Activated CD4-positive, alpha-beta T cell treated with anti-CD3 and anti-CD28 coated beads, Interleukin-2, Interleukin-6, amounts not matched to agents 100 ng/mL and 50 ng/mL, durations not matched to agents 16 hours and 8 hours (primary cell): Measurements from ENCODE around the gene IQCN.

ENCODE experiments used
- DNase-seq: peaks from one replicate; pipeline ENCODE4 v3.0.0-alpha.2; 2020

IQCN gene

DNA sequence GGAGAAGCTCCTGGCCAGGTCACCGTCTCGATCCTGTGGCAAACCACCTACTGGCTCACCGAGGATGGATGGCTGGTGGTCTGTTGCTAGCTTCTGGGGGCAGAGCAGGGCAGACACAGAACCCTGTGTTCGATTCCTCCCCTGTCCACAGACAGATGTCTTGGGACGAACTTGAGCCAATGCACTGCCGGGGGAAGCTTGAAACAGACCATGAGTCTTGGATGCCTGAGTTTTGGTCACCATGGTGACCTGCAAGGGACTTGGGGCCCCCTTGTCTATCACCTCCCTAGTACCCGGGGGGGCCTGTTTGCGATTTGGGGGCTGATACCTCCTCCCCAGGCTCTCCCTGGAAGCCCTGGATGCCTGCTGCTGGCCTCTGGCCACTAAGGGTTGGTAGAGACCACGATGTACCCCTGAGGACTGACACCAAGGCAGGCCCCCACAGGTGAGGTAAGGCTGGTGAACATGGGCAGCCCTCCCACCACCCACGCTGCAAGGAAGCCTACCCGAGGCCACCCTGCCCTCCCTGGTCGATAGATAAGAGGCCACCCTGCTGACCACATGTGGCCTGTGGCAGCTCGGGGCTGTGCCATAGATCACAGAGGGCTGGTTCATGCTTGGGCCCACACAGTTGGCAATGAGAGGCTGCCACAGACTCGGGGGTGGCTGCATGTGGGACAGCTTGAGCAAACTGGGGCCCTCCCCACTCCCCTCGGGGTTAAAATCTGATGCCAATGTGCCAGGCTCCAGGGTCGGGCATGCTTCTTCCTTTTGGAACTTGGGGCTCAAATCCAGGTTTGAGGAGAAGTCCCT lies 10.7 kb downstream of the IQCN start:
- DNase-seq, result no peak

DNA sequence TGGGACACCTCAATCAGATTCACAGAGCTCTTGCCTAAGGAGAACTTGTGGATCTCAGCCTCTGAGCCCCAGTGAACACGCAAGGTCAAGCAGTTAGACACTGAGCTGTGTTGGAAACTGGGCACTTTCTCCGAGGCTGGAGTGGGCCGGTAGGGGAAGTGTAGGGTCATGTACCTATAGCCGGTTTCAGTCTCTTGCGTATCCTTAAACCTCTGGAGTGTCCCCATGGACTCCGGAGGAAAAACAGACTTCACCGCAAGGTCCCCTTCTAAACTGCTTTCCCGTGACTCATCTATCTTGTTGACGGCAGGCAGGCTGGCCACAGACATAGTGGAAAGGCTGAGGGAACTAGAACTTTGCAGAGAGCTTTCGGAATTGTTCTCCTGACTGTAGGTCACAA lies 11.3 kb downstream of the IQCN start:
- no peak for DNase-seq

DNA sequence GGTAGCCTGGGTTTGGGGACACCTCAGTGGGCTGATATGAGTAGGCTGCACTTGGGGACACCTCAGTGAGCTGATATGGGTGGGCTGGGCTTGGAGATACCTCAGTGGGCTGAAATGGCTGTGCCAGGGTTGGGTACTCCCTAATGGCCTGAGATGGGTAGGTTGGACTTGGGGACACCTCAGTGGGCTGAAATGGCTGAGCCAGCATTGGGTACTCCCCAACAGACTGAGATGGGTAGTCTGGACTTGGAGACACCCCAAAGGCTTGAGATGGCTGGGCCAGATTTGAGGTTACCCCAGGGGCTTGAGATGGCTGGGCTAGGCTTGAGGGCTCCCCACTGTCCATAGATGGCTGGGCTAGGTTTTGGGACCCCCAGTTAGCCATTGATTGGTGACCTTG lies 12.1 kb downstream of the IQCN start:
- no peak for DNase-seq

DNA sequence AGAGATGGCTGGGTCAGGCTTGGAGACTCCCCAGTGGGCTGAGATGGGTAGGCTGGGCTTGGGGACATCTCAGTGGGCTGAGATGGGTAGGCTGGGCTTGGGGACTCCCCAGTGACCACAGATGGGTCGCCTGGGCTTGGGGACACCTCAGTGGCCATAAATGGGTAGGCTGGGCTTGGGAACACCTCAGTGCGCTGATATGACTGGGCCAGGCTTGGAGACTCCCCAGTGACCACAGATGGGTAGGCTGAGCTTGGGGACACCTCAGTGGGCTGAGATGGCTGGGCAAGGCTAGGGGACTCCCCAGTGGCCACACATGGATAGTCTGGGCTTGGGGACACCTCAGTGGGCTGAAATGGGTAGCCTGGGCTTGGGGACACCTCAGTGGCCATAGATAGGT lies 12.8 kb downstream of the IQCN start:
- DNase-seq, result no peak

DNA sequence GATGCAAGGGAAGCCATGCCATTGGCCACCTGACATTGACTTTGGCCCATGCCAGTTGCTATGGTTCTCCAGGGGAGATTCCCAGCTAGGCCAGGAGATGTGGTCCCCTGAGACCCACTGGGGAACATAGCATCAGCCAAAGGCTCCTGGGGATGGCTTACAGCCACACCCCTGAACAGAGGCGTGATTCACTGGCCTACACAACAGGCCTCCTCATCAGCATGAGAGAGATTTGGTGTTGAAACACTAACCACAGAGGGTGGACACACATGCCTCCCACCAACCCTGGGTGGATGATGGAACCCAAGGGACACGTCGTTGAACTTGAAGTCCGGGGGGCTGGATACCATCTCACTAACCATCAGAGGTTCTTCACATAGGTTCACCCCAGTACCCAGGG lies 14.4 kb downstream of the IQCN start:
- DNase-seq, result no peak

DNA sequence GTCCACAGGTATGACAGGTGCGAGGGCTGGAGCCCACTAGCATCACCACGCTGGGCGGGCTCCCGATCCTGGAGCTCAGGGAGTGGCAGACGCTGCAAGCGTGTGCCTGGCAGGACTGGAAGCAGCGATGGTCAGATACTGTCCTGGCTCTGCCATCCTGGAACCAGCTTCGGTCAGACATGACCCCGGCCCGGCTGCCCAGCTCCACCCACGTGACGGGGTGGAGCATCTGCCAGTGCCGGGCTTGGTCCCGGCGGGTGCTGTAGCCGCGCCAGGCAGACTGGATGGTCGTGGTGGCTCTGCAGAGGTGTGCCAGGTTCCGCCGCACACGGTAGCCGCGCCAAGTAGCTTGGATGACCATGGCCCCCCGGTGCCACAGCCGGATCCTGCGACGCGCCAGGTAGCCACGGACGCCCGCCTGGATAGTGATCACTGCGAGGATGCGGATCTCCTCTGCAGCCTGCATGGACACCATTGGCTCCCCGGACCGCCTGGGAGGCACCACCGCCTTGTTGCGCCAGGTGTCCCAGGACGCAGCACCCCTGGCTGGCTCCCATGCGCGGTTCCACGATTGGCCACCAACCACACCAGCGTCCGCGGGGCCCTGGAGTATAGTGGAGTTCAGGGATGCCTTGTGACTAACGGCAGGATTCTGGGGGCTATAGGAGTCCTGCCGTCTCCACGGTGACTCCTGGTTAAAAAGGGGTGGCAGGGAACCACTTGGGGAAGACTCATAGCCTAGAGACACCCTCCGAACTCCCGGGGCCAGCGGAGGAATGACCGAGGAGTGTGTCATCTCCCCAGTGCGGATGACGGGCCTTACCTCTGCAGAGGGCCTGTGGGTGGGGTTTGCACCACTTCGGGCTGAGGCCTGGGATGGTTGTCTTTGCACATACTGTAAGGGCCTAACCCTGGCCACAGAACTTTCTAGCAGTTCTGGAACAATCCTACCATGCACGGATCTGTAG lies 16.5 kb downstream of the IQCN start:
- no peak for DNase-seq

DNA sequence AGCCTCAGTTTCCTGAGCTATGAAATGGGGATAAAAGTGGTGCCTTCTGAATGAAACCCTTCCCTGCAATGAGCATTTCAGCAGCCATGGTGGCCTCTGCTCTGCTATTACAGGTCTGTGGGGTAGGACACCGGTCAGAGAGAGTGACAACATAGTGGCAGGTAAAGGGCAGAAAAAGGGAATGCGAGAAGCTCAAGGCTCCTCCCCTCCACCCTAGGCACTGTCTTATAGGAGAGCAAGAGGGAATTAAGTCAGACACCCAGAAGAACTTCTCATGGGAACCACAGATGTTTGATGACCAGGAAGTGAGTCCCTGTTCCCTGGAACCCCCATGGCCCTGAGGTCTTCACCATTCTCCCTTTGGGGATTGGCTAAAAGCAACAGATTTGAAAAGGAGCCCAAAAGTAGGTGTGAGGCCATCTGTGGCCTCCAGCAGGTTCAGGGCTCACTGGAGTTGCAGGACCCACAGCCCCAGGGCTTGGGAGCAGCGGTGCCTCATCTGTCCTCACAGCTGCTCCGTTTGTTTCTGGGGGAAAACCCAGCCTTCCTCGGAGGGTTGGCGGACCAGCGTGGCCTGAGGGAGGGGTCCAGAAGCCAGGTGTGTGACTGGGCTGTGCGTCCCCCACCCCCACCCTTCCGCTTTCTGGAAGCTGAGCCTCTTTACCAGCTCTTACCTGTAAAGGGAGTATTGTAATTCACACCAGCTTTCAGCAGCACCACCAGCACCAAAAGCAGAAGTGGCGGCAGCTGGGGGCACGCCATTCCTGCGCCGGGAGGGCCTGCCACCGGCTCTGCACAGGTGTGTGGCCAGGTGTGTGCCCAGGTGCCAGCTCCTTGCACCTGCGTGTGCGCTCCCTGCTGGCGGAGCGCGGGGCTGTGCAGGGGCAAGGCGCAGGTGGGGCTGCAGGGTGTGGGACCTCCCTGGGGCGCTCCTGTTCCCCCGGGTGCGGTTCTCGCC lies 19.4 kb downstream of the IQCN start:
- no peak for DNase-seq

DNA sequence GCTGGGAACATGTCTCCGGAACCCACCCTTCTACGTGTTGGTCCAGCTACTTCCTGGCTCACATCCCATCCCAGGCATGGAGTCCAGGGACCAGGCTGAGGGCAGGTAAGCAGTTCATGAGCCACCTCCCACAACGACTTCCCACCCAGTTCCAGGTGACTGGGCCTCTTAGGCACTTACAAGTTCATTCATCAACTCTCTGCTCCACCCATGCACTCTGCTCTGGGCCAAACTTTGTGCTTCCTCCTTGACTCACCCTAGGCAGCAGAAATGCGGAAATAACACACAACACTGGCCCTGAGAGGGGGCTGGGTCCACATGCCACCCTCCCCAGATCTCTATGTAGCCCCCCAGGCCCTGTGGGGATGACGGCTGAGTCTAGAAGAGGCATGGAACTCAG lies 20.5 kb downstream of the IQCN start:
- DNase-seq, result no peak

DNA sequence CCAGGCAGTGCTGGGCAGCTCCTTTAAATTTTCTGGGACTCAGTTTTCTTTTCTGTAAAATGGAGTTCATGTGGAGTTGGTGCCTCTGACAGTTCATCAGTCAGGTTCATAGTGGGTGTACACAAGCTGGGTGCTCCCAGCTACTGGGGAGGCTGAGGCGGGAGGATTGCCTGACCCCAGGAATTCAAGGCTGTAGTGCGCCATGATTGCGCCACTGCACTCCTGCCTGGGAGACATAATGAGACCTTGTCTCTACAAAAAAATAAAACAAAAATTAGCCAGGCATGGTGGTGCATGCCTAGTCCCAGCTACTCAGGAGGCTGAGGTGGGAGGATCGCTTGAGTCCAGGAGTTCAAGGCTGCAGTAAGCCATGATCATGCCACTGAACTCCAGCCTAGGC lies 21.1 kb downstream of the IQCN start:
- DNase-seq, result no peak

DNA sequence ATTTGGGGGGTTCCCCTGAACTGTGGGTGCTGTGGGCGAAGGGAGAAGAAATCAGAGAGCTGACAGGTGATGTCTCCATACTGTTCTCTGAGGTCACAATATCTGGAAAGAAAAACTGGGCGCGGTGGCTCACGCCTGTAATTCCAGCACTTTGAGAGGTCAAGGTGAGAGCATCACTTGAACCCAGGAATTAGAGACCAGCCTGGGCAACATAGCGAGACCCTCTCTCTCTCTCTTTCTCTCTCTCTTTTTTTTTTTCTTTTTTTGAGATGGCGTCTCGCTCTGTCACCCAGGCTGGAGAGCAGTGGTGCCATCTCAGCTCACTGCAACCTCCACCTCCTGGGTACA lies 21.9 kb downstream of the IQCN start:
- no peak for DNase-seq

DNA sequence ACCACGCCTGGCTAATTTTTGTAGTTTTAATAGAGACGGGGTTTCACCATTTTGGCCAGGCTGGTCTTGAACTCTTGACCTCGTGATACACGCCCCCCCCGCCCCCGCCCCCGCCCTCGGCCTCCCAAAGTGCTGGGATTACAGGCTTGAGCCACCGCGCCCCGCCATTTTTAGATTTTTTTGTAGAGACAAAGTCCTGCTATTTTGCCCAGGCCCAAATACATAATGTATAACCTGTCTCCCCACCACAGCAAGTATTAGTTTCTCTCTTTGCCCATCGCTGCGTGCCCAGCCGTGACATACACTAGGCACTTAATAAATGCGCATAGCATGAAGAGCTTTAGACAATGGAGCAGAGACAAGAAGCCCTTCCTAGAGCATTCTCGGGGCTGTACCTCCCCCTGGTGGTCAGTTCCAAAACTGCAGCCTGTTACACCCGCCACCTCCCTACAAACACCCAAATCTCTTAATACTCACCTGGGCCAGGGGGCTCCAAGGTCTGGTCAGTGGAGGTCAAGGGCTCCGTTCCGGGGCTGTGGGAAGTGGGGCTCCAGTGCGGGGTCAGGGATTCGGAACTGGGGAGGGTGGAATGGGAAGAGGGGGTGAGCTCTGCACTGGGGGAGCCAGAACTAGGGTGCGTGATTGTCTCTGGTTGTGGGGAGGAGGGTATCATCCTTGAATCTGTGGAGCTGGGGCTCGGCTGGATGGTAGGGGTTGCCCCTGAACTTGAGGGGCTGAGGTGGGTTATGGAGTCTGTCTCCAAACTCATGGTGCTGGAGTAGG lies 22.5 kb downstream of the IQCN start:
- peak; percentile 84 for DNase-seq

DNA sequence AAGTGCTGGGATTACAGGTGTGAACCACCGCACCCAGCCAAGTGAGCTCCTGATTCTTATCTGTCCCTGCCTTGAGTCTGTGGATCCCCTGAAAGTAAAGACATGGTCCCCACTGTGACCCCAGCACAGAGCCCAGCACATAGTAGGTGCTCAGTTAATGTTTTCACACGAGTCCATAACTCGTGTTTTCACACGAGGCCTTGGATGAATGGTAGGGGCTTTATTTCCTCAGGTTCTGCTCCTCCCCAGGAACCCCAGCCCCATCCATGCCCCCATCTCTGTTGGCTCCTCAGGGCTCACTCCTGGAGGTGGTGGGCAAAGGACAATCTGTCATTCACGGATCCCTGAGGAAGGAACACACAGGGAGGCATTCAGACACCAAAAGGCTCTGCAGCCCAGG lies 24.4 kb downstream of the IQCN start:
- DNase-seq, result no peak

DNA sequence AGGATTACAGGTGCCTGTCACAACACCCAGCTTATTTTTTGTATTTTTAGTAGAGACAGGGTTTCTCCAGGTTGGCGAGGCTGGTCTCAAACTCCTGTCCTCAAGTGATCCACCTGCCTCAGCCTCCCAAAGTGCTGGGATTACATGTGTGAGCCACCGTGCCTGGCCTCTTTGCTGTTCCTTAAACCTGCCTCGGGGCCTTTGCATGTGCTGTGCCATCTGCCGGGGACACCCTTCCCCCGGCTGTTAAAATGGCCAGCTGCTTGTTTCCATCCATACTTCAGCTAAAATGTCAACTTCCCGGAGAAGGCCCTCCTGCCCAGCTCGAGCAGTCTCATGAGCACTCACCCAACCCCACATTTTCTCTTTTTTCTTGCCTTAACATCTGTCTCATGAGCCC lies 29.0 kb downstream of the IQCN start:
- DNase-seq, result no peak

DNA sequence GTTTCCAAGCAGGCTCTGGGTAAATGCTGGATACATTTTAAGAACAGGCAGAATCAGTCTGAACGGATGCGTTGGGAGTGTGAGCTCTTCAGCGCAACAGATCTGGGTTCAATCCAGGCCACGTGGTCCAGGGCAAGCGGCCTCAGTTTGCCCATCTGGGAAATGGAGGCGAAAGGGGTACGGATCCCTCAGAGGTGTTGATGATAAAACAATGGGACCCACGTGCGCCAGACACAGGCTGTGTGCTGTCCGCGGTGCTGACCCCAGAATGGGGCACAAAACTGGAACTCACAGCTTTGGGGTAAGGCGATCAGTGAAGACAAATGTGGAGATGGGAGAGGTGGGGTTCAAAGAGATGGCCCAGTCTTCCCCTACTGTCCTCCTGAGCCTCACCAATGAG lies 34.9 kb downstream of the IQCN start:
- DNase-seq, result no peak

DNA sequence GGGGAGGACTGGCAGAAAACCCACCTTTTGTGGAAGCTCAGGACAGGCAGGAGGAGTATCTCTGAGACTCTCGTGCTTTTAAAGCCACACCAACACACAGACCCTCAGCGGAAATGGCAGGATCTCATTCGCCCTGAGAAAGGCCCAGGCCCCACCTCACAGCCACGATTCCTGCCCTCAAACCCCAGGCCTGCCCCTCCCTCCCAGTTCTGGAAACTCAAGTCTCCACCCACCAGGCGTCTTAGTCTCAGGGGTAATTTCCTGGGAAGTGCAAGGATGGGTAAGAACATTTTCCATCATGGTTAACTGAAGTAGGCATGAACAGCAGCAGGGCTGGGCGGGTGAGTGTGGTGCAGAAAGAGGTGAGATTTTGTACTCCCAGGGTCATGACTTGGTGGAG lies 40.1 kb downstream of the IQCN start:
- DNase-seq, result no peak

DNA sequence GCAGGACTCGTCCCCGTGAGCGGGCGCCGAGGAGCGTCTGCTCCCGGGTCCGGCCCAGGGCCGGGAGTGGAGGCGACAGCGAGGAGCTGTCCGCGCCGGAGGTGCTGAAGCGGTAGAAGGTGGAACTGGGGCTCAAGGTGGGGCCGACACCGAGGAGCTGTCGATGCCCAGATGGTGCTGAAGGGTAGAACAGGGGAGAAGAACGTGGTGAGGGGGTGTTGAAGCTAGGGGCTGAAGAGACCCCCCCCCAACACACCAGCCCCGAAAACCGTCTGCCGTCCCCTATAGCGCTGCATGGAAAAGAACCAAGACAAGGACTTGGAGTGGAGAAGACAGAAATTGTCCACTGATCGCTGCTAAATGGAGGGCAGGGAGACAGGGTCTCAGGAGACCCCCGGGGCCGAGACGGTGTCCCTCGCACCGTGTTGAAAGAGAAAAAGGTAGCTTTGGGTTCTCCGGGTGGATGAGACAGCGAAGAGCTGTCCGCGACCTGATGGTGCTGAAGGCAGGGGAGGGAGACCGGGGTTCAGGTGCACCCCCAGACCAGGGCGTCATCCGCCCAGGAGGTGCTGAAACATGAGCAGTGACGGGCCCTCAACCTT lies 40.9 kb downstream of the IQCN start:
- DNase-seq, result peak; percentile 43

DNA sequence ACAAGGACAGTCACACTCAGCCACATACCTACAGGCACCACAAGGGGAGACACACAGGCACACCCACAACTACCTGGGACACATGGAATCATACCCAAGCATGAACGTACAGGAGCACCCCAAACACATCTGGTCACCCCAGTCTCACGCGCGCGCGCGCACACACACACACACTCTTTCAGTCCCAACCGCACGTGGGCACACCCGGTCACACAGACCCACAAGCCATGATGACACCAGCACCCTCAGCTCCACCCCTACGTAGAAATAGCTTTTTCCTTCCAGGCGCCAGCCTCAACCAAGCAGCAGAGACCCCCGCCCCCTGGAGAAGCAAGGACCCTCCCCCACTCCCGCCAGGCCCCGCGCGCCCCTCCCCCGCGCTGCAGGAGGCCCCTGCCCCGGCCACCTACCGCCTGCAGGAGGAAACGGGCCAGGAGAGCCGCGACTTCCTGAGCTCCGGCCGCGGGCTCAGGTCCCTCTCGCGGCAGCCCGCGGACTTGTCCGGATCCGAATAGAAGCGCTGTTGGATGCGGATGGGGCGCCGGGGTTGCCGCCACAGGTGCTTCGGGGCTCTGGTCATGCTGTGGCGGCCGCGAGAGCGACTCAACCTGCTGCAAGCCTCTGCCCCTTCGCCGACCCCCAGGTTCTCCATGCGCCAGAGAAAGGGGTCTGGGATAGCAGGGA lies 41.6 kb downstream of the IQCN start:
- DNase-seq, result no peak

DNA sequence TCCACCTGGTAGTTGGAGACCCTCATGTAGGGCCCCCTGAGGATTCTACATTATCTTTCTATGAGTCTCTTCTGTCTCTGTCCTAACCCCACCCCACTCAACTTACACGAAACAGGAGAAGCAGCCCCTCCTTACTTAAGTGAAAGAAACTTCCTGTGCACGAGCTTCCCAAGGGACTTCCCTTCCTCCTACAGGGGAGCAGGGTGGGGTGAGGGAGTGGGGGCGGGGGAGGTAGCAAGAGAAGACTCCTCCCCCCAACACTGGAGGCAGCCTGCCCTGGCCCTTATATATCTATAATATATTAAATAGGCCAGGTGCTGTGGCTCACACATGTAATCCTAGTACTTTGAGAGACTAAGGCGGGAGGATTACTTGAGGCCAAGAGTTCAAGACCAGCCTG lies 42.5 kb downstream of the IQCN start:
- DNase-seq, result no peak

DNA sequence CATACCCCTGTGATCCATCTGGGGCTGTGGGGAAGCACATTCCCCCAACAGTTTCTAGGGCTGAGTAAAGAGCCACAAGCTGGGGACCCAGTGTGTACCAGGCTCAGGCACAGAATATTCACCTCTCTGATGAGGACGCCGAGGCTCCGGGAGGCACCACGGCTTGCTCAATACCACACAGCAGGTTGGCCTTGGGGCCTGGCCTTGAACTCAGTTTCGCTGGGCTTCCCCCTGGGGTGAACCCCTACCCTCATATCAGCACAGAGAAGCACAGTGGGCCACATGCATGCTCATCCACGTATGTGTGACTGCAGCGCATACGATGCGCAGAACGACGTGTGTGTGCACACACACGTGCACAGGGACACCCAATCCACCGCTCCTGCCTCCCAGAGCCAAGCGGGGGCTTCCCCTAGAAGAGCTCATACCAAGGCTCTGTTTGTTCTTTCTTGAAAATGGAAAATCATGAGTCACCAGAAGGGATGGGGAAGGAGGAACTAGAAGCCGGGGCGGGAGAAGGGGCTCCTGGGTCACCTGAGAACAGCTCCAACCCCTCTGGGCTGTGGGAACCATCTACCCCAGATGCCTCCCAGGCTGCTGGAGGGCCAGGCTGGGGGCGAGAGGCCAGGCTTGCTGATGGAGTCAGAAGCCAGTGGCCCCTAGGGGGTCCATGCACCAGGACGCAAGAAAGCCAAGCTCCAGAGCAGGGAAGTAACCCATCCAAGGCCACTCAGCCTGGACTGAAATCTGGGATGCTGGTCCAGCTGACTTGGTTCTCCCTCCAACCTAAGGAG lies 43.1 kb downstream of the IQCN start:
- DNase-seq, result no peak

DNA sequence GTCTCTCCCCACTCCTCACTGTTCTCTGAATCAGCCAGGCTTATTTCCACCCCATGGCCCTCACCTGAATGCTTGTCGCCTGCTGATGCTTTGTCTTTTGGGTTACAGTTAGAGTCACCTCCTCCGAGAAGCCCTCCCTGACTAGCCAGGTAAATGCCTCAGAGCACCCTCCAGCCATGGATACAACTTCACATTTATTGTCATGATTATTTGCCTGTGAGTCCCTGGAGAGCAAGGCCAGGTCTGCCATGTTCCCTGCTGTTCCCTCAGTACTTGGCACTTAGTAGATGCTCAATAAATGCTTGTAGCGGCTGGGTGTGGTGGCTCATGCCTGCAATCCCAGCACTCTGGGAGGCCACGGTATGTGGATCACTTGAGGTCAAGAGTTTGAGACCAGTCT lies 44.3 kb downstream of the IQCN start:
- no peak for DNase-seq
